Sigmoid colon (tissue), 4 donors: Measurements from ENCODE around the gene ZMPSTE24.

Source experiments
- EP300 ChIP-seq, 4 donors: sonication (generic); formaldehyde crosslinking; IDR thresholded peaks; one replicate each; pipeline ENCODE4 v1.6.1; 2017; ENCODE audit warnings: antibody characterized with exemption in 4 of 4
- POLR2A ChIP-seq, 2 donors: fragments of 450-650 bp; IDR thresholded peaks; one replicate each; pipeline ENCODE4 v1.6.1; 2016; ENCODE audit warnings: antibody characterized with exemption in 2 of 2, mild to moderate bottlenecking in 2 of 2, moderate library complexity in 2 of 2
- POLR2AphosphoS5 ChIP-seq, 4 donors: sonication (generic); formaldehyde crosslinking; IDR thresholded peaks; one replicate each; pipeline ENCODE4 v1.6.1; 2017; ENCODE audit warnings: antibody characterized with exemption in 4 of 4
- TF ChIP-seq, protein P1 (sequence below), 4 experiments: fragments of 450-650 bp in 3 of 4; fragments of 200-600 bp in 1 of 4; IDR thresholded peaks; one replicate each; pipeline ENCODE4 v1.5.1; 2016 to 2019; ENCODE audit warnings: antibody characterized with exemption in 4 of 4, mild to moderate bottlenecking in 3 of 4, moderate library complexity in 2 of 4

GRCh38 chr1:40241362-40241761 lies 16.7 kb upstream of the ZMPSTE24 start:
- TF ChIP-seq, protein P1, sequence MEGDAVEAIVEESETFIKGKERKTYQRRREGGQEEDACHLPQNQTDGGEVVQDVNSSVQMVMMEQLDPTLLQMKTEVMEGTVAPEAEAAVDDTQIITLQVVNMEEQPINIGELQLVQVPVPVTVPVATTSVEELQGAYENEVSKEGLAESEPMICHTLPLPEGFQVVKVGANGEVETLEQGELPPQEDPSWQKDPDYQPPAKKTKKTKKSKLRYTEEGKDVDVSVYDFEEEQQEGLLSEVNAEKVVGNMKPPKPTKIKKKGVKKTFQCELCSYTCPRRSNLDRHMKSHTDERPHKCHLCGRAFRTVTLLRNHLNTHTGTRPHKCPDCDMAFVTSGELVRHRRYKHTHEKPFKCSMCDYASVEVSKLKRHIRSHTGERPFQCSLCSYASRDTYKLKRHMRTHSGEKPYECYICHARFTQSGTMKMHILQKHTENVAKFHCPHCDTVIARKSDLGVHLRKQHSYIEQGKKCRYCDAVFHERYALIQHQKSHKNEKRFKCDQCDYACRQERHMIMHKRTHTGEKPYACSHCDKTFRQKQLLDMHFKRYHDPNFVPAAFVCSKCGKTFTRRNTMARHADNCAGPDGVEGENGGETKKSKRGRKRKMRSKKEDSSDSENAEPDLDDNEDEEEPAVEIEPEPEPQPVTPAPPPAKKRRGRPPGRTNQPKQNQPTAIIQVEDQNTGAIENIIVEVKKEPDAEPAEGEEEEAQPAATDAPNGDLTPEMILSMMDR (IDR thresholded peaks at IDR 0.05), result no peak
- TF ChIP-seq POLR2A (IDR thresholded peaks at IDR 0.05) (no peak), EP300 (IDR thresholded peaks at IDR 0.05) (no peak), POLR2AphosphoS5 (IDR thresholded peaks at IDR 0.05) (no peak)
